H1 (cell line): ENCODE results near the gene ACOX1.

Experiments used
- BCL11A ChIP-seq, 2 experiments: IDR thresholded peaks; one replicate each; pipeline ENCODE4 v1.6.1; 2011; ENCODE audit warnings: low read depth in 2 of 2, low read length in 2 of 2, mild to moderate bottlenecking in 2 of 2
- EP300 ChIP-seq, 2 experiments: IDR thresholded peaks; 1 replicate in 1 of 2; 2 replicates in 1 of 2; pipeline ENCODE4 v1.6.1; 2011 to 2012; ENCODE audit warnings: low read depth in 2 of 2, low read length in 2 of 2, mild to moderate bottlenecking in 2 of 2, borderline replicate concordance in 1 of 2, inconsistent platforms in 1 of 2, moderate library complexity in 1 of 2
- MAFK ChIP-seq: IDR thresholded peaks from 2 replicates; pipeline ENCODE4 v1.6.1; 2012; ENCODE audit warnings: low read depth, mild to moderate bottlenecking, improper control_type of control experiment, low read length
- POLR2A ChIP-seq, 2 experiments: IDR thresholded peaks; 1 replicate in 1 of 2; 2 replicates in 1 of 2; pipeline ENCODE4 v1.6.1; 2011; ENCODE audit warnings: low read depth in 2 of 2, low read length in 2 of 2, mild to moderate bottlenecking in 2 of 2; ENCODE audit errors: control extremely low read depth in 1 of 2
- POLR2AphosphoS5 ChIP-seq: IDR thresholded peaks from 2 replicates; pipeline ENCODE4 v1.6.1; 2011; ENCODE audit warnings: low read depth, low read length
- TF ChIP-seq, protein P1 (sequence below): IDR thresholded peaks from 2 replicates; pipeline ENCODE4 v1.6.1; 2011; ENCODE audit warnings: low read length, improper control_type of control experiment

DNA sequence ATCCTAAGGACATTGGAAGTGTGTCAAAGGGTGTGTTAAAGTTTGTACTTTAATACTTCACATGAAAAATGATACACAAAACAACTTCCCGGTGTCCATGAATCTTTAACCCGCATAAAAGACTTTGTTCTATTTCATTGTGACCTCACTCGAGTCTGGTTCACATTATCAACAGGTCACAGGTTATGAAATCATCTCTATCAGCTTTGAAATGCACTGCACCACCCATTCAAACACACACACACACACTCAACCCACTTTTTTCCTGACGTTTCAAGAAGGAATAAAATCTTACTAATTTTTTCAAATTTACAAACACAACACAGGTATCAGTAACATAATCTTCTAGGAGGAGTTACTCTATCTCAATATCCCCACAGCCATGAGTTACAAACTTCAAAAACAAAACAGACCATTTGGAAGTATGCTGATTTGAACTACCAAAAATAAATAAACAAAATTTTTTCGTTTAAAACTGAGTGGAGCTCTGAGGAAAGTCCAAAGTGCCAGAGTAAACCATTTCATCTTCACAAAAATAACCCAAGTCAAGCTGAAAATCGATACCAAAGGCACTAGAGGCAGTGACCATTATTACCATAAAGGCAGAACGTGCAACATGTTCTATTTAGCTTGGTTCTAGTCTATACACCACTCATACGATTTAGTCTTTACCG, 2.7 kb downstream of the ACOX1 start:
- TF ChIP-seq POLR2AphosphoS5: no peak
- TF ChIP-seq POLR2A (IDR thresholded peaks at IDR 0.05; ENCODE audit: control extremely low read depth in 1 of 2, low read depth in 2 of 2, low read length in 2 of 2): no peak
- TF ChIP-seq BCL11A (IDR thresholded peaks at IDR 0.05; ENCODE audit: low read depth in 2 of 2, low read length in 2 of 2): no peak
- no peak for TF ChIP-seq EP300 (IDR thresholded peaks at IDR 0.05; ENCODE audit: borderline replicate concordance in 1 of 2, low read depth in 2 of 2, low read length in 2 of 2)
- TF ChIP-seq, protein P1, sequence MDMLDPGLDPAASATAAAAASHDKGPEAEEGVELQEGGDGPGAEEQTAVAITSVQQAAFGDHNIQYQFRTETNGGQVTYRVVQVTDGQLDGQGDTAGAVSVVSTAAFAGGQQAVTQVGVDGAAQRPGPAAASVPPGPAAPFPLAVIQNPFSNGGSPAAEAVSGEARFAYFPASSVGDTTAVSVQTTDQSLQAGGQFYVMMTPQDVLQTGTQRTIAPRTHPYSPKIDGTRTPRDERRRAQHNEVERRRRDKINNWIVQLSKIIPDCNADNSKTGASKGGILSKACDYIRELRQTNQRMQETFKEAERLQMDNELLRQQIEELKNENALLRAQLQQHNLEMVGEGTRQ: no peak
- no peak for TF ChIP-seq MAFK
